ENCODE measurements around the gene SOCS6.

DNA sequence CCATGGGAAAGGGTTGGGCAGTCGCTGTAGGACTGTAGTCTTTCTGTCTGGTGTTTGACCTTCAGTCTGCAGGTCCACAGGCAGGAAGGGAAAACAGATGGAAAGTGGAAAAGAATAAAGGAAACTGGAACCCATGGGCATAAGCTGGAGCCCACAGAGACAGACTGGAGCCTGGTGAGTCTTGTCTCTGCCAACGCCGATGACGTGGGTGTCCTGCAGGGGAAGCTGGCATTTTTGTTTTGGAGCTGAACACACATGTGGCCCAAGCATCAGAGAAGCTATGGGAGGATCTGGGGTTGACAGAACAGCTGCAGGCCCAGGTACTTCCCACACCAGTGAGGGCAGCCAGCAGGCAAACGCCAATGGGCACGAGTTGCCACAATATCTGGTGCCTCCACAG is 28.2 kb upstream of the SOCS6 start:
- TF ChIP-seq CBX3 (IDR thresholded peaks at IDR 0.05; ENCODE audit: low read depth) (no peak), SRF (IDR thresholded peaks at IDR 0.05; ENCODE audit: low read depth) (no peak), YY1 (IDR thresholded peaks at IDR 0.05; ENCODE audit: extremely low read depth, insufficient replicate concordance, low read depth, low read length) (no peak)

Data from HCT116 (cell line).